Smooth muscle cell (in vitro differentiated cells): ENCODE results near the gene LONP2. TPM values are rescaled to one million over a fixed set of nuclear protein-coding genes. Genes with fewer than 3 reads are reported as not detected.
"Not testable (repeated sequence)": the region's sequence is repeated elsewhere in the genome, so short reads cannot be mapped to it uniquely, and the experiment has no call there.

Experiments
- DNase-seq: peaks from one replicate; lab custom pipeline; 2025; ENCODE audit not compliant: unreplicated experiment; lab: John Stamatoyannopoulos, UW
- H2AFZ ChIP-seq: fragments of 200-600 bp; sonication (generic); 2 replicates; pipeline ENCODE4 v1.6.0; 2016; ENCODE audit warnings: antibody characterized with exemption, low read depth, mild to moderate bottlenecking
- H3F3A ChIP-seq: fragments of 200-600 bp; sonication (generic); 2 replicates; pipeline ENCODE4 v1.6.0; 2017; ENCODE audit warnings: antibody characterized with exemption, low read depth
- H3K27ac ChIP-seq: fragments of 200-600 bp; sonication (generic); 2 replicates; pipeline ENCODE4 v1.5.1; 2016; ENCODE audit warnings: low read depth, mild to moderate bottlenecking
- H3K27me3 ChIP-seq: fragments of 200-600 bp; sonication (generic); 2 replicates; pipeline ENCODE4 v1.6.1; 2016; ENCODE audit warnings: low read depth, mild to moderate bottlenecking
- H3K36me3 ChIP-seq: fragments of 200-600 bp; sonication (generic); 2 replicates; pipeline ENCODE4 v1.5.1; 2016; ENCODE audit warnings: low read depth
- H3K4me1 ChIP-seq: fragments of 200-600 bp; sonication (generic); 2 replicates; pipeline ENCODE4 v1.5.1; 2016; ENCODE audit warnings: low read depth
- H3K4me2 ChIP-seq: fragments of 200-600 bp; sonication (generic); 2 replicates; pipeline ENCODE4 v1.6.0; 2016; ENCODE audit warnings: mild to moderate bottlenecking
- H3K4me3 ChIP-seq: fragments of 200-600 bp; sonication (generic); 2 replicates; pipeline ENCODE4 v1.5.1; 2016; ENCODE audit warnings: mild to moderate bottlenecking
- H3K79me2 ChIP-seq: fragments of 200-600 bp; sonication (generic); 2 replicates; pipeline ENCODE4 v1.6.0; 2016; ENCODE audit warnings: low read depth, mild to moderate bottlenecking
- H3K9ac ChIP-seq: fragments of 200-600 bp; sonication (generic); 2 replicates; pipeline ENCODE4 v1.6.0; 2016; ENCODE audit warnings: low read depth
- H3K9me3 ChIP-seq: fragments of 200-600 bp; sonication (generic); replicated peaks from 2 replicates; pipeline ENCODE4 v1.5.1; 2016; ENCODE audit warnings: low read depth
- H4K20me1 ChIP-seq: fragments of 200-600 bp; sonication (generic); 2 replicates; pipeline ENCODE4 v1.6.0; 2016; ENCODE audit warnings: low read depth
- WGBS: methylation state at CpG from one replicate; pipeline ENCODE4 v1.1.7; 2016; ENCODE audit warnings: low lambda C conversion rate; 5-methylcytosine and 5-hydroxymethylcytosine counted together
- polyA plus RNA-seq: library from polyadenylated mRNA; unstranded; fragments of >200 nt; fragmentation: Nextera tagmentation; extraction: Ambion mirVana; gene quantifications from 2 replicates; pipeline ENCODE4 v1.2.1, GENCODE V29; 2016
- total RNA-seq: library from RNA; depleted of rRNA; stranded (reverse); fragments of >200 nt; gene quantifications from 2 replicates; pipeline ENCODE4 v1.2.3, GENCODE V29; 2014
- TF ChIP-seq, protein P1 (sequence below): fragments of 200-600 bp; sonication (generic); IDR thresholded peaks from 2 replicates; pipeline ENCODE4 v1.5.1; 2017; ENCODE audit warnings: borderline replicate concordance, mild to moderate bottlenecking, antibody characterized with exemption; ENCODE audit not compliant: insufficient read depth, poor library complexity, severe bottlenecking

Gene LONP2
- total and polyA plus RNA-seq, 2 experiments from 2014 or later, result 30.4 to 37.4 TPM

DNA sequence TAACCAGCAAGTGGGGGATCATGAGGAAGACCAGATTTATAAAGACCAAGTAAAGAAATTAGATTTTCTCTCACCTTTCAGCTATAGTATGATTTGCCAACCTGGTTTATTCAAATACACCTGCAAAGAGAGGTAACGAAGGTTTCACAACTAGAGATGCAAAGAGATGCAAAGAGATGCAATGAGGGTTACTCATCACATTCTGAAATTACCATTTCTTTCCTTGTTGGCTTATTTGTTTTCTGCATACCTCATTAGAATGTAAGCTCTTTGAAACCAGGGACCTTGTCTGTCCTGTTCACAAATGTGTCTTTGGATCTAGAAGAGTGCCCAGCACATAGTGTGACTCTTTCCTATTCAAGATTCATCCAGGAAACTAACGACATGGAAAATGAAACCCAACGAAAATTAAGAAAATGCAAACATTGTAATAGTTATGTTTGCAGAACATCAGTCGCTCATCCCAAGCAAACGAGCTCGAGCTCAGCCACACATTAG lies 9.0 kb upstream of the LONP2 start:
- no peak overlapping the region for H3K4me2 ChIP-seq
- no peak overlapping the region for H2AFZ ChIP-seq
- no peak overlapping the region for H3K27ac ChIP-seq
- no peaks in the 10 kb centered on the region for H3F3A ChIP-seq
- no peak for DNase-seq
- no peaks in the 10 kb centered on the region for H3K36me3 ChIP-seq
- no peaks in the 10 kb centered on the region for H3K27me3 ChIP-seq
- H3K9me3 ChIP-seq, result no peaks in the 10 kb centered on the region
- H3K79me2 ChIP-seq, result no peaks in the 10 kb centered on the region
- H3K4me3 ChIP-seq, result no peak overlapping the region
- 84% methylated on average over 6 of the region's 6 CpGs for WGBS
- TF ChIP-seq, protein P1, sequence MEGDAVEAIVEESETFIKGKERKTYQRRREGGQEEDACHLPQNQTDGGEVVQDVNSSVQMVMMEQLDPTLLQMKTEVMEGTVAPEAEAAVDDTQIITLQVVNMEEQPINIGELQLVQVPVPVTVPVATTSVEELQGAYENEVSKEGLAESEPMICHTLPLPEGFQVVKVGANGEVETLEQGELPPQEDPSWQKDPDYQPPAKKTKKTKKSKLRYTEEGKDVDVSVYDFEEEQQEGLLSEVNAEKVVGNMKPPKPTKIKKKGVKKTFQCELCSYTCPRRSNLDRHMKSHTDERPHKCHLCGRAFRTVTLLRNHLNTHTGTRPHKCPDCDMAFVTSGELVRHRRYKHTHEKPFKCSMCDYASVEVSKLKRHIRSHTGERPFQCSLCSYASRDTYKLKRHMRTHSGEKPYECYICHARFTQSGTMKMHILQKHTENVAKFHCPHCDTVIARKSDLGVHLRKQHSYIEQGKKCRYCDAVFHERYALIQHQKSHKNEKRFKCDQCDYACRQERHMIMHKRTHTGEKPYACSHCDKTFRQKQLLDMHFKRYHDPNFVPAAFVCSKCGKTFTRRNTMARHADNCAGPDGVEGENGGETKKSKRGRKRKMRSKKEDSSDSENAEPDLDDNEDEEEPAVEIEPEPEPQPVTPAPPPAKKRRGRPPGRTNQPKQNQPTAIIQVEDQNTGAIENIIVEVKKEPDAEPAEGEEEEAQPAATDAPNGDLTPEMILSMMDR, result no peak
- H3K4me1 ChIP-seq, result no peaks in the 10 kb centered on the region
- H4K20me1 ChIP-seq, result no peaks in the 10 kb centered on the region
- no peak overlapping the region for H3K9ac ChIP-seq

DNA sequence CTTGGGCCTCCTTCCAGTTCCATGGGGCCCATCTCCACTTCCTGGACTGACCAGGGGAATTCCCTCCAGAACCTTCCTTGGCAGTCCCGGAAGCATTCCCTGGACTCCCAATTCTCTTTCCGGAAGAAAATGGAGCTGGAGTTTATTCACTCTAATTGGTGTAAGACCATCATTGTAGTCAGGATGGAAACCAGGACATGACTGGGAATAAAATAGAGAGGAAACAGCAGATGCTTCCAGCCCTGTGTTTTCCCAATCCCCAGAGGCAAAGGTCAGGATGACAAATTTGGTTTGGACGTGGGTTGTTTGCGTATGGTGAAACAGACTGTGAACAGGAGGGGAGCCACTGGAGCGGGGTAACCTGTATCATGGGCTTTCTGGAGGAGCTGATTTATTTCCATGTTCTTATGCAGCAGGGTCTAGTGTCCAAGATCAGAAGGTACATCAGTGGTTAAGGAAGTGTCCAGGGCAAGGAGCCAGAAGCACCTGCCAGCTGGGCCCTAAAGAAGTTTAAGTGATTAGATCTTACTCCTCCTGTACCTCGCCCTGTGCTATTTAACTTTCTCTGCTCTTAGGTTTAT lies 8.5 kb upstream of the LONP2 start:
- Histone ChIP-seq H3K9me3 (no peaks in the 10 kb centered on the region), H3K36me3 (no peaks in the 10 kb centered on the region), H3K27me3 (no peaks in the 10 kb centered on the region), H3K27ac (no peak overlapping the region), H3K4me2 (no peak overlapping the region), H3F3A (no peaks in the 10 kb centered on the region), H4K20me1 (no peaks in the 10 kb centered on the region), H3K9ac (no peak overlapping the region), H3K4me3 (no peak overlapping the region), H3K79me2 (no peaks in the 10 kb centered on the region), H3K4me1 (no peaks in the 10 kb centered on the region), H2AFZ (no peak overlapping the region)
- 90% methylated on average over 6 of the region's 6 CpGs for WGBS
- TF ChIP-seq, protein P1, result no peak
- no peak for DNase-seq

DNA sequence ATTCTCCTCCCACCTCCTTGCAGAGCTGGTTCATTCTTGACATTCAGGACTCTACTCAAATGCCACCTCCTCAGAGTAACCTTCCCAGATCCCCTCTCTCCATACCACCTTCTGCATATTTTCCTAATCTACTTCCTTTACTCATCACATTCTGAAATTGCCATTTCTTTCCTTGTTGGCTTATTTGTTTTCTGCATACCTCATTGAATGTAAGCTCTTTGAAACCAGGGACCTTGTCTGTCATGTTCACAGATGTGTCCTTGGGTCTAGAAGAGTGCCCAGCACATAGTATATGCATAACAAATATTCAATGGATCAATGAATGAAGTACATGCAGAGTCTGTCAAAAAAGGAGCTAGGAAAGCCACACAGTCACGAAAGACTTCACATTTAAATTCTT lies 7.8 kb upstream of the LONP2 start:
- no peaks in the 10 kb centered on the region for H3F3A ChIP-seq
- H3K9ac ChIP-seq, result no peak overlapping the region
- no peak overlapping the region for H3K4me2 ChIP-seq
- H2AFZ ChIP-seq, result no peak overlapping the region
- no peak overlapping the region for H3K4me3 ChIP-seq
- no peak overlapping the region for H3K27ac ChIP-seq
- H4K20me1 ChIP-seq, result no peaks in the 10 kb centered on the region
- DNase-seq, result no peak
- no peaks in the 10 kb centered on the region for H3K9me3 ChIP-seq
- 73% methylated on average over 1 of the region's 1 CpG for WGBS
- no peaks in the 10 kb centered on the region for H3K79me2 ChIP-seq
- H3K4me1 ChIP-seq, result no peaks in the 10 kb centered on the region
- H3K27me3 ChIP-seq, result no peaks in the 10 kb centered on the region
- TF ChIP-seq, protein P1, result no peak
- H3K36me3 ChIP-seq, result no peaks in the 10 kb centered on the region

GRCh38 chr16:48240147-48240546 lies 4.0 kb upstream of the LONP2 start:
- not testable (repeated sequence) for H3K27ac ChIP-seq, H3K4me2 ChIP-seq, H3K9ac ChIP-seq, H3K4me1 ChIP-seq, H3K79me2 ChIP-seq, H2AFZ ChIP-seq, H4K20me1 ChIP-seq, H3K36me3 ChIP-seq, H3K4me3 ChIP-seq, DNase-seq, H3K9me3 ChIP-seq, H3F3A ChIP-seq, H3K27me3 ChIP-seq
- WGBS, result 100% methylated on average over 3 of the region's 3 CpGs
